Midbrain (tissue), 1 donor: Measurements from ENCODE around the gene IFITM1.
"Not testable (repeated sequence)": the region's sequence is repeated elsewhere in the genome, so short reads cannot be mapped to it uniquely, and the experiment has no call there.

ENCODE experiments used
- DNase-seq: peaks from one replicate; lab custom pipeline; 2025; lab: John Stamatoyannopoulos, UW

The IFITM1 gene

GRCh38 chr11:308740-309665 lies 4.8 kb upstream of the IFITM1 start:
- not testable (repeated sequence) for DNase-seq

GRCh38 chr11:309979-310572 lies 3.8 kb upstream of the IFITM1 start:
- DNase-seq = not testable (repeated sequence)

GRCh38 chr11:311013-311748 lies 2.7 kb upstream of the IFITM1 start:
- not testable (repeated sequence) for DNase-seq

GRCh38 chr11:312092-312816 lies 1.6 kb upstream of the IFITM1 start:
- no peak for DNase-seq

GRCh38 chr11:313304-313786 lies 495 bp upstream of the IFITM1 start:
- DNase-seq = no peak

GRCh38 chr11:314554-314875 lies 675 bp downstream of the IFITM1 start:
- DNase-seq = not testable (repeated sequence)

GRCh38 chr11:315051-315481 lies 1.2 kb downstream of the IFITM1 start:
- DNase-seq = no peak

GRCh38 chr11:315516-315994 lies 1.7 kb downstream of the IFITM1 start:
- no peak for DNase-seq

- no peak for DNase-seq
Observed at GRCh38 chr11:316031-316701, 2.3 kb downstream of the IFITM1 start.

GRCh38 chr11:316891-317301 lies 3.1 kb downstream of the IFITM1 start:
- DNase-seq = no peak

- DNase-seq = not testable (repeated sequence)
Observed at GRCh38 chr11:317668-318404, 4.0 kb downstream of the IFITM1 start.

- not testable (repeated sequence) for DNase-seq
Observed at GRCh38 chr11:318405-319120, 4.7 kb downstream of the IFITM1 start.

GRCh38 chr11:319121-319887 lies 5.5 kb downstream of the IFITM1 start:
- not testable (repeated sequence) for DNase-seq

- not testable (repeated sequence) for DNase-seq
Observed at GRCh38 chr11:319888-320273, 6.0 kb downstream of the IFITM1 start.

GRCh38 chr11:324156-324555 lies 10.3 kb downstream of the IFITM1 start:
- DNase-seq = no peak

- not testable (repeated sequence) for DNase-seq
Observed at GRCh38 chr11:324593-325517, 11.0 kb downstream of the IFITM1 start.

GRCh38 chr11:325796-326591 lies 12.2 kb downstream of the IFITM1 start:
- no peak for DNase-seq
